Peyer's patch (tissue), 4 donors: ENCODE results near the gene CEP128.
"Not testable (repeated sequence)": the region's sequence is repeated elsewhere in the genome, so short reads cannot be mapped to it uniquely, and the experiment has no call there.

Experiments used
- CTCF ChIP-seq, 6 experiments: fragments of 450-650 bp in 4 of 6; fragments of 200-600 bp in 2 of 6; sonication (generic) in 1 of 6; IDR thresholded peaks; one replicate each; pipeline ENCODE4 v1.5.1; 2017 to 2019; ENCODE audit warnings: antibody characterized with exemption in 6 of 6, mild to moderate bottlenecking in 3 of 6, moderate library complexity in 1 of 6
- POLR2A ChIP-seq, 2 donors: fragments of 450-650 bp; IDR thresholded peaks; one replicate each; pipeline ENCODE4 v1.5.1; 2017; ENCODE audit warnings: antibody characterized with exemption in 2 of 2, mild to moderate bottlenecking in 2 of 2, moderate library complexity in 2 of 2

- not testable (repeated sequence) for TF ChIP-seq CTCF, POLR2A (IDR thresholded peaks at IDR 0.05)
Observed at GRCh38 chr14:80953211-80953610, 11.7 kb upstream of the CEP128 start.
